Gastrocnemius medialis (tissue), 4 donors: ENCODE measurements around the gene KIF13A. TPM values are rescaled to one million over a fixed set of nuclear protein-coding genes. Genes with fewer than 3 reads are reported as not detected.
"Not testable (repeated sequence)": the region's sequence is repeated elsewhere in the genome, so short reads cannot be mapped to it uniquely, and the experiment has no call there.

Experiments
- ATAC-seq, 2 donors: fragments of 150-250 bp; one replicate each; pipeline ENCODE4 v1.9.1; 2016
- DNase-seq, 2 donors: peaks; one replicate each; pipeline ENCODE4 v3.0.0-alpha.2; 2019
- H3K27ac ChIP-seq, 4 donors: fragments of 200-600 bp; sonication (generic); 1 replicate in 1 of 4; 2 replicates in 3 of 4; pipeline ENCODE4 v1.5.1; 2016 to 2018; ENCODE audit warnings: mild to moderate bottlenecking in 2 of 4, moderate library complexity in 1 of 4
- H3K27me3 ChIP-seq, 3 donors: fragments of 200-600 bp; sonication (generic) in 2 of 3; 1 replicate in 1 of 3; 2 replicates in 2 of 3; pipeline versions ENCODE4 v1.5.1 to v1.6.0; 2016 to 2019; ENCODE audit warnings: mild to moderate bottlenecking in 1 of 3, moderate library complexity in 1 of 3
- H3K36me3 ChIP-seq, 2 donors: fragments of 200-600 bp; sonication (generic) in 1 of 2; one replicate each; pipeline ENCODE4 v1.5.1; 2017 to 2018
- H3K4me1 ChIP-seq, 2 donors: fragments of 200-600 bp; sonication (generic) in 1 of 2; one replicate each; pipeline ENCODE4 v1.5.1; 2016 to 2017; ENCODE audit warnings: mild to moderate bottlenecking in 2 of 2
- H3K4me3 ChIP-seq, 4 donors: fragments of 200-600 bp; sonication (generic) in 3 of 4; 1 replicate in 1 of 4; 2 replicates in 3 of 4; pipeline ENCODE4 v1.5.1; 2016 to 2019; ENCODE audit warnings: mild to moderate bottlenecking in 2 of 4
- H3K9me3 ChIP-seq, 3 donors: fragments of 200-600 bp; sonication (generic) in 2 of 3; 1 replicate in 1 of 3; 2 replicates in 2 of 3; pipeline ENCODE4 v1.5.1; 2016 to 2019
- POLR2A ChIP-seq, 2 donors: fragments of 450-650 bp; IDR thresholded peaks; one replicate each; pipeline ENCODE4 v1.6.1; 2017; ENCODE audit warnings: antibody characterized with exemption in 2 of 2, mild to moderate bottlenecking in 2 of 2, moderate library complexity in 2 of 2
- in situ Hi-C, 4 donors: fragments of 200-750 bp; cut with MboI; loops; one replicate each; pipeline versions ENCODE4 v1.15.0 to v1.8.0; 2017; ENCODE audit warnings: low sequenced_read_pairs in 4 of 4
- intact Hi-C: fragments of 100-400 bp; cut with DNase I; formaldehyde crosslinking; loops from one replicate; pipeline ENCODE4 v1.15.1; 2023; ENCODE audit warnings: low total_unique reads
- total RNA-seq, 4 donors: library from RNA; depleted of rRNA; stranded (reverse); fragments of >200 nt; gene quantifications; one replicate each; pipeline versions ENCODE4 v1.1.0 to v1.2.3, GENCODE V29; 2016
- TF ChIP-seq, protein P1 (sequence below), 5 experiments: fragments of 450-650 bp in 3 of 5; fragments of 200-600 bp in 2 of 5; sonication (generic) in 2 of 5; IDR thresholded peaks in 4 of 5; conservative IDR thresholded peaks in 1 of 5; 1 replicate in 4 of 5; 2 replicates in 1 of 5; pipeline ENCODE4 v1.5.1; 2016 to 2019; ENCODE audit warnings: antibody characterized with exemption in 5 of 5, mild to moderate bottlenecking in 3 of 5, moderate library complexity in 3 of 5

Gene KIF13A
- total RNA-seq, 4 donors from 2014 or later, result 47.4 to 72.9 (median 63.8) TPM

DNA sequence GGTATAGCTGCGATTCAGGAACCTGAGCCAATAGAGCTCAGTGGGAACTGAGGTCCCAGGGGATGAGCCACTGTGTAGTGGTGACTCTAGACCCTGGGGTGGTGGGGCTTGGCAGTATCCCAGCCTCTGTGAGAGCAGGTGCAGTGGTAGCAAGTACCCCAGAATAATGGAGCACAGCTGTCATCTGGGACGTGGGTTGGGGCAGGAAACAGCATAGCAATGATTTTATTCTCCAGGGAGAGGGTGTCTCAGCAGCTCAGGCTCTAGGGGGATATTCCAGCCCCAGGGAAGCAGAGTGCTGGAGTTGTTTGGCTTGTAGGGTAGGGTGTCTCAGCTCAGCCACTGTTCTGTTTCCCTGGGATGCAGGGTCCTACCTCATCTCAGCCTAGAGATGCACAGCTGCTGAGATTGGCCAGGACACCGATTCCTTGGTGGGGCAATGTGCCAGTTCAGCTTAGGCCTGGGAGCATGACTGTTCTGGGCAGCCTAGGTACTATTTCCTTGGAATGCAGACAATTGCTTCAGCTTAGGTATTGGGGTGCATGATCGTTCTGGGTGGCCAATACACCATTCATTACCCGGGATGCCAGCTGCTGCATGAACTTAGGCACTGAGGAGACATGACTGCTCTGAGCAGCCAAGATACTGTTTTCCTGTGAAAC, 246.7 kb downstream of the KIF13A start:
- intact Hi-C loops, result no loop called here

DNA sequence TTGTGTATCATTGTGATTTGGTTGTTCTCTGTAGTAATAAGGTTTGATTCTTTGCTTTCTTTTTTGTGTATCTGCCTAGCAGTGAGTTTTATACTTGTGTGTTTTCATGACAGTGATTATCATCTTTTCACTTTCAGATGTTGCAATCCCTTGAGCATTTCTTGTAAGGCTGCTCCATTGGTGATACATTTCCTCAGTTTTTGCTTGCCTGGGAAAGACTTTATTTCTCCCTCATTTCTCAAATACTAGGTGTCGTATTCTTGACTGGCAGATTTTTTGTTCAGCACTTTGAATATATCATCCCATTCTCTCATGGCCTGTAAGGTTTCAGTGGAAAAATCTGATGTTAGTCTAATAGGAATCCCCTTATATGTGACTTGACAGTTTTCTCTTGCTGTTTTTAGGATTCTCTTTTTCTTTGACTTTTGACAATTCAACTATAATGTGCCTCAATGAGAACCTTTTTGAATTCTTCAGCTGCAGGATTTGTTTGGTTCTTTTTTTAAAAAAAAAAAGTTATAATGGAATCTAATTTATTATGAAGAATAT, 249.7 kb downstream of the KIF13A start:
- Histone ChIP-seq H3K27ac (no peak overlapping the region), H3K9me3 (peaks cover 0 to 11% (median 3%) of the 10 kb centered on the region in 3 donors), H3K4me3 (no peak overlapping the region), H3K4me1 (no peaks in the 10 kb centered on the region), H3K36me3 (no peaks in the 10 kb centered on the region), H3K27me3 (no peaks in the 10 kb centered on the region)
- in situ Hi-C loops (no loop called here), intact Hi-C loops (no loop called here)
- no peak for DNase-seq
- TF ChIP-seq POLR2A (IDR thresholded peaks at IDR 0.05), result no peak
- TF ChIP-seq, protein P1, sequence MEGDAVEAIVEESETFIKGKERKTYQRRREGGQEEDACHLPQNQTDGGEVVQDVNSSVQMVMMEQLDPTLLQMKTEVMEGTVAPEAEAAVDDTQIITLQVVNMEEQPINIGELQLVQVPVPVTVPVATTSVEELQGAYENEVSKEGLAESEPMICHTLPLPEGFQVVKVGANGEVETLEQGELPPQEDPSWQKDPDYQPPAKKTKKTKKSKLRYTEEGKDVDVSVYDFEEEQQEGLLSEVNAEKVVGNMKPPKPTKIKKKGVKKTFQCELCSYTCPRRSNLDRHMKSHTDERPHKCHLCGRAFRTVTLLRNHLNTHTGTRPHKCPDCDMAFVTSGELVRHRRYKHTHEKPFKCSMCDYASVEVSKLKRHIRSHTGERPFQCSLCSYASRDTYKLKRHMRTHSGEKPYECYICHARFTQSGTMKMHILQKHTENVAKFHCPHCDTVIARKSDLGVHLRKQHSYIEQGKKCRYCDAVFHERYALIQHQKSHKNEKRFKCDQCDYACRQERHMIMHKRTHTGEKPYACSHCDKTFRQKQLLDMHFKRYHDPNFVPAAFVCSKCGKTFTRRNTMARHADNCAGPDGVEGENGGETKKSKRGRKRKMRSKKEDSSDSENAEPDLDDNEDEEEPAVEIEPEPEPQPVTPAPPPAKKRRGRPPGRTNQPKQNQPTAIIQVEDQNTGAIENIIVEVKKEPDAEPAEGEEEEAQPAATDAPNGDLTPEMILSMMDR (IDR thresholded peaks at IDR 0.05 in 4 of 5, conservative IDR thresholded peaks at IDR 0.05 in 1 of 5), result no peak
- ATAC-seq, result no peak

More for the DNA sequence above, 246.7 kb downstream of the KIF13A start:
- Histone ChIP-seq H3K9me3 (peaks cover 0 to 11% (median 3%) of the 10 kb centered on the region in 3 donors), H3K4me3 (no peak overlapping the region), H3K27ac (no peak overlapping the region), H3K4me1 (no peaks in the 10 kb centered on the region), H3K36me3 (no peaks in the 10 kb centered on the region), H3K27me3 (no peaks in the 10 kb centered on the region)
- TF ChIP-seq, protein P1 (IDR thresholded peaks at IDR 0.05 in 4 of 5, conservative IDR thresholded peaks at IDR 0.05 in 1 of 5), result no peak
- no peak for TF ChIP-seq POLR2A (IDR thresholded peaks at IDR 0.05)
- in situ Hi-C loops, result no loop called here
- DNase-seq (no peak), ATAC-seq (peak in 1 of 2 donors; percentile 30)

DNA sequence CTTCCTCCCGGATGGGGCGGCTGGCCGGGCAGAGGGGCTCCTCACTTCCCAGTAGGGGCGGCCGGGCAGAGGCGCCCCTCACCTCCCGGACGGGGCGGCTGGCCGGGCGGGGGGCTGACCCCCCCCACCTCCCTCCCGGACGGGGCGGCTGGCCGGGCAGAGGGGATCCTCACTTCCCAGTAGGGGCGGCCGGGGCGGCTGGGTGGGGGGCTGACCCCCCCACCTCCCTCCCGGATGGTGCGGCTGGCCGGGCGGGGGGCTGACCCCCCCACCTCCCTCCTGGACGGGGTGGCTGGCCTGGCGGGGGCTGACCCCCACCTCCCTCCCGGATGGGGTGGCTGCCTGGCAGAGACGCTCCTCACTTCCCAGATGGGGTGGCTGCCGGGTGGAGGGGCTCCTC, 252.1 kb downstream of the KIF13A start:
- H3K36me3 ChIP-seq, in situ Hi-C loops, H3K27ac ChIP-seq, H3K4me1 ChIP-seq, DNase-seq, H3K4me3 ChIP-seq, ATAC-seq, H3K27me3 ChIP-seq, intact Hi-C loops: not testable (repeated sequence)
- peaks cover 0 to 11% (median 3%) of the 10 kb centered on the region in 3 donors for H3K9me3 ChIP-seq

DNA sequence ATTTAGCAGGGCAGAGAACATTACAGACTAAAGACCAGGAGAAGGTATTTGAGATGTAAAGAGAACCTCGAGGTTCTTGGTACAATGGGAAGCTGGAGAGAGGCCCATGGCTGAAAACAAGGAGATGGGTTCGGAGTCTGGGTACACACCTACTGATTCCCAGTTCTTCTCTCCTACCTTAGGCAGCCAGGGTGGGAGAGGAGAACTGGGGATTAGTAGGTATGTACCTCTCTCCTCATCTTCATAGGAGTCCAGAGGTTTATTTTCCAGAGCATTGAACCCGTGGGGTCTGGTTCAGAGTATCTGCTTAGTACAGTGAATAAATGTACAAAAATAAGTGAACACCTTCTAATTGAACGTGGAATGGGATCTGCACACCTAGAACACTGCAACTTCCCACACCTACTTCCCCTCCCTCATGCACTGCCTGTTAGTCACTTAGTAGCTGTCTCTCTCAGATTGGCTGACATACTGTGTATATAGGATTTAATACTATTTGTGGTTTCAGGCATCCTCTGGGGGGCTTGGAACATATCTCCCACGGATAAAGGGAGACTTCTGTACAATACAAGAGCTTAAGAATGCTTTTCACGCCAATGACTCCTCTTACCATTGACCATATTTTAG, 257.2 kb downstream of the KIF13A start:
- intact Hi-C loops (no loop called here), in situ Hi-C loops (no loop called here)
- H3K27me3 ChIP-seq, result no peaks in the 10 kb centered on the region
- no peak for DNase-seq
- no peaks in the 10 kb centered on the region for H3K9me3 ChIP-seq
- H3K27ac ChIP-seq, result no peak overlapping the region
- no peak for ATAC-seq
- H3K4me3 ChIP-seq, result no peak overlapping the region
- H3K4me1 ChIP-seq, result no peaks in the 10 kb centered on the region
- H3K36me3 ChIP-seq, result no peaks in the 10 kb centered on the region
- TF ChIP-seq POLR2A (IDR thresholded peaks at IDR 0.05), result no peak
- TF ChIP-seq, protein P1 (IDR thresholded peaks at IDR 0.05 in 4 of 5, conservative IDR thresholded peaks at IDR 0.05 in 1 of 5), result no peak
